T-helper 2 cell (primary cell): ENCODE data around the gene NUDT12.

Experiments
- DNase-seq, 5 experiments: peaks; one replicate each; pipeline versions ENCODE4 v3.0.0 to v3.0.0-alpha.2; 2012 to 2022

The NUDT12 gene

GRCh38 chr5:103539376-103540330 lies 22.9 kb downstream of the NUDT12 start:
- DNase-seq = peak in 1 of 5 experiments; percentile 4

DNA sequence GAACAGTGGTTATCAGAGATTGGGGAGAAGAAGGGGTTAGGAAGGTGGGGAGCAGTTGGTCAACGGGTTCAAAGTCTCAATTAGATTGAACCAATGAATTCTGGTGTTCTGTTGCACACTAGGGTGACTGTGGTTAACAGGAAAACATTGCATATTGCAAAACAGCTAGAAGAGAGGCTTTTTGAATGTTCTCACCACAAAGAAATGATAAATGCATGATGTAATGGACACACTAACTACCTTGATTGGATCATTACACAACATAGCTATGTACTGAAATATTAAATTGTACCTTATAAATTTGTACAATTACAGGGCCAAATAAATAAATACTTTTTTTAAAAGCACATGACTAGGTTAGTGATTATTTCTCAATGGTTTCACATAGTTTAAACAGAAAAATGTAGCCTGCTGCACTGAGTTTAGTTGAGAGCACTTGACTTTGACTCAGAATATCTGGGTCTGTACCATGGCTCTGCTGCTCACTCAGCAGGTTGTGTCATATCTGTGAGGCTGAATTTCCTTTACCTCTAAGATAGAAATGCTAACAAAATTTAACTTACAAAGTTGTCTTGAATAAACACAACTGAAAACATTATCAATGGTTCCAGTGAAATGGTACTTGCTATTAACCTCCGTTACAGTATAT lies 30.4 kb downstream of the NUDT12 start:
- no peak for DNase-seq

DNA sequence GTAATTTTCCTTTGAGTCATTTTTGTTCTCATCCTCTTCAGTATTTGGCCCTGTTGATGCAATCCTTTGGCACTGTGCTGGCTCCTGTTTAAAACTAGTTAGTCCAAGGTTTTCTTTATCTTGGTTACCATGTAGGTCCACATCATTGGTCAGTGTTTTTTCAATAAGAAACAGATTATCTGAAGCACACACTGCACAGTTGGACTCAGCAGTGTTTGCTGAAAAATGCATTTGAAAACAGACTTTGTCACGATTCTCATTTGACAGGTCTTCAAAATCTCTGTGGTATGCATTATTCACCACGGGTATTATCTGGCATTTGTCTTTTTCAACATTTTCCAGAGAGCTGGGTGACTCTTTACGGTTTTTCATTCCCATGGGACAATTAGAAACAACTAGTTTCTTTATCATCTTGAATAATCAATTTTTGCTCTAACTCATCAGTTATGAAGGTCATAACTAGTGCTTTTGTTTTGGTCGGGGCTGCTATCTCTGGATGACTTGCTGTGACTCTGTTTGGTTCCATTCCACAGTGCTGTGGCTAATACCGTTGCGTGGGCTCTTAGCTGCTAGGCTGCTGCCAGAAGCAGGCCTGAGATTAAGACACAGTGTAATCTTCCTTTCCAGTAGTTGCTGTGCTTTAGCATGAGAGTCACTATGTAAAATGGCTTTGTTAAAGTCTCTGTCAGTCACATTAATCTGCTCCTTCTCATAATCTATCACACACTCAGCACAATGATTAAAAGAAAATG lies 36.2 kb downstream of the NUDT12 start:
- no peak for DNase-seq

GRCh38 chr5:103525361-103525760 lies 37.2 kb downstream of the NUDT12 start:
- no peak for DNase-seq

DNA sequence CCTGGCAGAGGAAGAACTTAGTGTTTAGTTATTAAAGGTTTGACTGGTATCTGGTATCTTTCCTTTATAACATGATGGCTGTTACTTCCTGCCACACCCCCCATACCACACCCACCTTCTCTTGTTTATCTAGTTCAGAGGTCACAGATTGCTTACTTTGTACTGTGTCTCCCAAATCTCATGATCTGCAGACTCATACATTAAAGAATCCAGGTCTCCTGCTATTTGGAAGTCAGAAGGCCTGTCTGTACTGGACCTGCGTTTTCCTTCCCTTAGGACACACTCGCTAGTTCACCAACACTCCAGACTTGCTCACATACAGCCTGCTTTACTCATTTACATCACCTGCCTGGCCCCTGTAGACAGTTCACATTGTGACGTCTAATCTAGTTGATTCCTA lies 39.3 kb downstream of the NUDT12 start:
- no peak for DNase-seq

- no peak for DNase-seq
Observed at GRCh38 chr5:103522586-103522985, 40.0 kb downstream of the NUDT12 start.

DNA sequence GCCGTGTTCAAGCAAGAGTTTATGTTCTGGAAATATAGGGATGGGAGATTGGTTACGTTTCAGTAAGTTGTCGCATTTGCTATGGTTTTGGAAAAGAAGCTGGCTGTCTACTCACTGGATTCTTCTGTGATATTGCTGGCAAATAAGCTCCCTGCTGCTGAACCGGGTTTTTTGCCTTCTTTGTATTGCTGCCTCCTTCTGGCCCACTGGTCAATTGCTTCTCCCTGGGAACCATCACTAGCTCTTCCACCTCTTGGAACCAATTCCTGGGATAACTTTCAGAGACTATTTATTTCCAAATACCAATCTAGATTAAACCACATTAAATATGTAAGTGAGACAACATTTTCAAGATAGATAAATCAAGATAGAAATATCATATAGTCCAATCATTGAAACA lies 43.0 kb downstream of the NUDT12 start:
- DNase-seq = no peak

DNA sequence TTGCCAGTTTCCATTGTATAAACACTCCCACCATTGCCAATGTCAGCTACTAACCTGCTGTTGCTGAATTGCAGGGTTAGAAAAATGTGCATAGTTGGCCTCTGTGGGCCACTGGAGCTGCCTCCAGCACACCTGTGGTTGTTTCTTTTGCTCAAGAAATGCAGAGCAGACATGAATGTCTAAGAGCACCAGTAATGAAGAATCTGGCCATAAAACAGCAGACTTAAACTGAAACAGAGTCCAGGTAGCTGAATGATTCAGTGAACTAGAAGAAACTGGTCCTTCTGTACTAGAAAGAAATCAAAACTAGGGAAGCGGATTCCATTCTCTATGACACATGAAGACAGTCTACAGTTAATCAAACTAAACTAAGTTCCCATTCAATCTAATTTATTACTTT lies 48.2 kb downstream of the NUDT12 start:
- DNase-seq = no peak

- no peak for DNase-seq
Observed at GRCh38 chr5:103513701-103514100, 48.9 kb downstream of the NUDT12 start.

DNA sequence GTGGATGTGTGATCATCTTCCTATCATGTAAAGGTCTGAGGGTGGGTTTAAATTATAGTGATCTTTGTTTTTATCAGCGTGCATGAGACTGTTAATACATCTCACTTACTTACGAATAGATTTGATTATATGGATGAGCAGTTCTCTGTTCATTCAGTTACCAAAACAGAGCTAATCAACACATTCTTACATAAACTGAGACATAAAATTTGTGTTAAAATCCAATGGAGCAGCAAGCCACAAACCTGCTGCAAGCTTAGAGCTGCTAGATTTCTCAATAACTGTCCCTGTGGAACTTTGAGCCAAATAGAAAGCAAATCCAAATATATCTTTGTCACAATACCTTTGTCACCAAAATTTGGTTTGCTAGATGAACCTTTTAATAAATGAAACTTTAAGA lies 50.1 kb downstream of the NUDT12 start:
- DNase-seq = no peak

DNA sequence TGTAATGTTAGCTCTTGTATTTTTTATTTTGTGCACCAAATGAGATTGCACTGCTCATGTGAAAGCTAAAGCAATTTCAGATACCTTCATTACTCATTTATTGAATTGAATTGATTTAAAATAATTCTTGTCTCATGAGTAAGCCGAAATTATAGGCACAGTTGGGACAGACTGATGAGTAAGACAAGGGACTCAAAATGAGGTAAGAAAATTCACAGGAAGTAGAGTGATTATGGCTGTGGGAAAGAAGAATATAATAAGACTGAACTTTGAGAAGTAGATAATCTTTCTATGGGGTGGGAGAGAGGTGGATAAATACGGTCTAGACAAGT lies 51.1 kb downstream of the NUDT12 start:
- no peak for DNase-seq

GRCh38 chr5:103510851-103511553 lies 51.6 kb downstream of the NUDT12 start:
- DNase-seq = no peak

DNA sequence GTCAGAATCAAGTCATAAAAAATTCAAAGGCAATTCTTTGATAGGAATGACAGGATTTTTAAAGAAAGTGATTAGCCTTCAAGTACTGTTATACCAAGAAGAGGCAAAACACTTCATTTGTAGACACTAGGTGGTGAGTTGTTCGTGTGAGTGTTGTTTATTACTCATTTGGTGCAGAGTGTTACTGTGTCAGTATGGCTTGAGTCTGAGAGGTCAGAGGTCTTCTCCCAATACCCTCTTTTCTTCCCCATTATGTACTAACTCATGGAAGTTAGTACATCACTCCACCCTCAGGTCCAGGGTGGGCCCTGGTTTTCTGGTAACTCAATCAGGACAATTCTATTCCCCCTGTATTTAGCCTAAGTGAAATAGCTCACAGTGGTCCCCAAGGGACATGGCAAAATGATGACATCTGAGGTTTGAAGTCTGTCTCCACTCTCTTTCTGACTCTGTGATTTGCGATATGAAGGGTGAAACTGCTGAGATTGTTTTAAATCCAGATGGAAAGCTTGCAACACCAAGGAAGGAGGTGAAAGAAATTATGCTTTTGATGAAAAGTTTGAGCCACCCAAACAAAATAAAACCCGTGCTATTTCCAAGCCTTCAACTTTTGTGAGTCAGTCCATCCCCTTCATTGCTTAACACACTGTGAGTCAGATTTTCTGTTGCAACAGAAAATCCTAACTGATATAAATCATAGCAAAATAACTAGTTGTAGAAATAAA lies 56.8 kb downstream of the NUDT12 start:
- DNase-seq = no peak

- DNase-seq = no peak
Observed at GRCh38 chr5:103503066-103503465, 59.5 kb downstream of the NUDT12 start.

DNA sequence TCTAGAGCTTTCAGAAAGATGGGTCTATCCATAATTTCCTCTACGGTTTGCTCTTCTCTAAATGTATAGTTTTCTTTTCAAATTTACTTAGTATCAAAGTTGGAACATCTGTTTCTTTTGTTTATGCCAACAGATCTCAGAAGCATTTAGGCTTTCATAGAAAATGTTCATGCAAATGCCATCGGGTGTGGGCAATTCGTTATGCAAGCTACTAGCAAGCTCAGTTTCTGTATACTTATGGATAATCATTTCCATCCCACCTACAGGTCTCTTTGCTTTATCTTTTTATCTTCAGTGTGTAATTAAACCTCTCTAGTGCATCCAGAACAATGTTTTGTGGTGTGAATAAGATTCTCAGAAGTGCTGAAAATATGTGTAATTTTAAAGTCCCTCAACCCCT lies 59.9 kb downstream of the NUDT12 start:
- no peak for DNase-seq
